Neural cell (in vitro differentiated cells): ENCODE measurements around the gene RUNDC3A. TPM values are rescaled to one million over a fixed set of nuclear protein-coding genes. Genes with fewer than 3 reads are reported as not detected.
"Not testable (repeated sequence)": the region's sequence is repeated elsewhere in the genome, so short reads cannot be mapped to it uniquely, and the experiment has no call there.

Experiments
- H2AFZ ChIP-seq: fragments of 200-600, 300-800 bp; sonication (generic), shearing (Covaris generic); 2 replicates; pipeline ENCODE4 v1.6.0; 2014; ENCODE audit warnings: low read depth, mild to moderate bottlenecking, antibody characterized with exemption, low read length, moderate library complexity
- H3F3A ChIP-seq: fragments of 200-600 bp; shearing (Covaris generic); 2 replicates; pipeline ENCODE4 v1.6.1; 2016; ENCODE audit warnings: mild to moderate bottlenecking, moderate library complexity, mixed read lengths, antibody characterized with exemption, low read length; ENCODE audit not compliant: insufficient read depth, poor library complexity, severe bottlenecking
- H3K27ac ChIP-seq: fragments of 200-600, 300-800 bp; sonication (generic), shearing (Covaris generic); 2 replicates; pipeline ENCODE4 v1.5.1; 2014; ENCODE audit warnings: mild to moderate bottlenecking, low read length, moderate library complexity
- H3K27me3 ChIP-seq: fragments of 300-800, 200-600 bp; sonication (generic), shearing (Covaris generic); 2 replicates; pipeline ENCODE4 v1.6.0; 2014; ENCODE audit warnings: mild to moderate bottlenecking, low read depth, low read length, moderate library complexity; ENCODE audit not compliant: insufficient read depth
- H3K36me3 ChIP-seq: fragments of 300-800, 200-600 bp; sonication (generic), shearing (Covaris generic); 2 replicates; pipeline ENCODE4 v1.5.1; 2014; ENCODE audit warnings: mild to moderate bottlenecking, antibody characterized with exemption, low read length, moderate library complexity; ENCODE audit not compliant: insufficient read depth
- H3K4me2 ChIP-seq: fragments of 300-800, 200-600 bp; sonication (generic), shearing (Covaris generic); 2 replicates; pipeline ENCODE4 v1.6.0; 2014; ENCODE audit warnings: mild to moderate bottlenecking, low read length
- H3K4me3 ChIP-seq: fragments of 300-800, 200-600 bp; sonication (generic), shearing (Covaris generic); 2 replicates; pipeline ENCODE4 v1.5.1; 2014; ENCODE audit warnings: mild to moderate bottlenecking, low read length, moderate library complexity
- H3K79me2 ChIP-seq: fragments of 200-600 bp; shearing (Covaris generic); replicated peaks from 2 replicates; pipeline ENCODE4 v1.6.0; 2014; ENCODE audit warnings: mild to moderate bottlenecking, low read length, moderate library complexity; ENCODE audit not compliant: insufficient read depth
- H3K9ac ChIP-seq: fragments of 300-800, 200-600 bp; sonication (generic), shearing (Covaris generic); 2 replicates; pipeline ENCODE4 v1.6.1; 2016; ENCODE audit warnings: mild to moderate bottlenecking, low read length, mixed read lengths
- H3K9me2 ChIP-seq: fragments of 200-600 bp; shearing (Covaris generic); 2 replicates; pipeline ENCODE4 v1.6.1; 2016; ENCODE audit warnings: mild to moderate bottlenecking, low read length, mixed read lengths; ENCODE audit not compliant: insufficient read depth
- H3K9me3 ChIP-seq: fragments of 200-600, 300-800 bp; sonication (generic), shearing (Covaris generic); 2 replicates; pipeline ENCODE4 v1.6.1; 2016; ENCODE audit warnings: mild to moderate bottlenecking, mixed run types, low read length, moderate library complexity, mixed read lengths
- H4K20me1 ChIP-seq: fragments of 200-600 bp; shearing (Covaris generic); 2 replicates; pipeline ENCODE4 v1.6.1; 2016; ENCODE audit warnings: mild to moderate bottlenecking, mixed run types; ENCODE audit not compliant: insufficient read depth
- CTCF ChIP-seq: fragments of 450-650 bp; IDR thresholded peaks from 2 replicates; pipeline ENCODE4 v1.5.1; 2014; ENCODE audit warnings: antibody characterized with exemption, mild to moderate bottlenecking, moderate library complexity; ENCODE audit not compliant: poor library complexity, severe bottlenecking
- EP300 ChIP-seq: fragments of 450-650 bp; conservative IDR thresholded peaks from 2 replicates; pipeline ENCODE4 v1.6.1; 2014; ENCODE audit warnings: antibody characterized with exemption, mild to moderate bottlenecking, moderate library complexity; ENCODE audit not compliant: poor library complexity, severe bottlenecking
- EZH2 ChIP-seq: fragments of 200-600, 300-800 bp; shearing (Covaris generic), sonication (generic); IDR thresholded peaks from 2 replicates; pipeline ENCODE4 v1.6.1; 2014; ENCODE audit warnings: antibody characterized with exemption, low read length, borderline replicate concordance, mild to moderate bottlenecking; ENCODE audit not compliant: insufficient read depth, poor library complexity, severe bottlenecking
- MXI1 ChIP-seq: fragments of 450-650 bp; conservative IDR thresholded peaks from 2 replicates; pipeline ENCODE4 v1.6.1; 2014; ENCODE audit warnings: antibody characterized with exemption, mild to moderate bottlenecking; ENCODE audit not compliant: poor library complexity, severe bottlenecking
- RAD21 ChIP-seq: fragments of 450-650 bp; conservative IDR thresholded peaks from 2 replicates; pipeline ENCODE4 v1.6.1; 2014; ENCODE audit warnings: antibody characterized with exemption, mild to moderate bottlenecking, moderate library complexity
- REST ChIP-seq: IDR thresholded peaks from 2 replicates; pipeline ENCODE4 v1.6.1; 2012; ENCODE audit warnings: borderline replicate concordance
- SMC3 ChIP-seq: fragments of 450-650 bp; conservative IDR thresholded peaks from 2 replicates; pipeline ENCODE4 v1.6.1; 2014; ENCODE audit warnings: antibody characterized with exemption, mild to moderate bottlenecking, moderate library complexity; ENCODE audit not compliant: poor library complexity
- polyA plus RNA-seq: library from polyadenylated mRNA; depleted of rRNA; stranded (reverse); fragments of >200 nt; gene quantifications from 2 replicates; pipeline ENCODE4 v1.2.3, GENCODE V29; 2014

Gene RUNDC3A
- polyA plus RNA-seq, 1 donor from 2014 or later: 279 TPM

- Histone ChIP-seq H4K20me1 (no peaks in the 10 kb centered on the region), H3K4me2 (no peak overlapping the region), H2AFZ (no peak overlapping the region), H3K9me3 (no peaks in the 10 kb centered on the region), H3K27me3 (peaks cover 4% of the 10 kb centered on the region), H3K27ac (no peak overlapping the region), H3K36me3 (no peaks in the 10 kb centered on the region), H3K9me2 (no peaks in the 10 kb centered on the region), H3K9ac (no peak overlapping the region), H3K79me2 (no peaks in the 10 kb centered on the region), H3F3A (no peaks in the 10 kb centered on the region), H3K4me3 (no peak overlapping the region)
- TF ChIP-seq EP300 (no peak), EZH2 (no peak), REST (no peak), MXI1 (no peak), CTCF (no peak)
Observed at GRCh38 chr17:44338702-44339101, 30.3 kb downstream of the RUNDC3A start.

GRCh38 chr17:44340553-44340952, 32.2 kb downstream of the RUNDC3A start:
- not testable (repeated sequence) for H3K27ac ChIP-seq, H3K4me3 ChIP-seq, H3F3A ChIP-seq, H4K20me1 ChIP-seq, H3K36me3 ChIP-seq, H3K9ac ChIP-seq, H3K27me3 ChIP-seq, H3K4me2 ChIP-seq, H3K9me2 ChIP-seq, H3K79me2 ChIP-seq, H3K9me3 ChIP-seq, H2AFZ ChIP-seq

GRCh38 chr17:44343510-44344209, 35.3 kb downstream of the RUNDC3A start:
- no peak overlapping the region for H3K27ac ChIP-seq
- no peak overlapping the region for H2AFZ ChIP-seq
- no peak overlapping the region for H3K4me3 ChIP-seq
- H3K27me3 ChIP-seq: no peaks in the 10 kb centered on the region
- H3K9ac ChIP-seq: no peak overlapping the region
- TF ChIP-seq CTCF (no peak), SMC3 (no peak), RAD21 (no peak), MXI1 (no peak)
- H3K4me2 ChIP-seq: no peak overlapping the region
- H3K79me2 ChIP-seq: no peaks in the 10 kb centered on the region
- no peaks in the 10 kb centered on the region for H3K36me3 ChIP-seq
- H3F3A ChIP-seq: no peaks in the 10 kb centered on the region
- no peaks in the 10 kb centered on the region for H3K9me3 ChIP-seq
- no peaks in the 10 kb centered on the region for H4K20me1 ChIP-seq
- no peaks in the 10 kb centered on the region for H3K9me2 ChIP-seq
